ENCODE results near the gene GIMAP2. TPM values are rescaled to one million over a fixed set of nuclear protein-coding genes. Genes with fewer than 3 reads are reported as not detected.

Gene GIMAP2
- total RNA-seq, 1 experiment from 2014 or later: not detected

GRCh38 chr7:150733482-150734095 is 48.1 kb downstream of the GIMAP2 start:
- no peak for DNase-seq
- Histone ChIP-seq H3K4me3 (ENCODE audit: insufficient read depth, low read depth, low read length) (no peak overlapping the region), H3K27me3 (ENCODE audit: control insufficient read depth, insufficient read depth, low read length) (peaks cover 88% of the 10 kb centered on the region), H3K36me3 (replicated peaks; ENCODE audit: control insufficient read depth, insufficient read depth, low read length) (no peaks in the 10 kb centered on the region)

- no peak for DNase-seq
- Histone ChIP-seq H3K36me3 (replicated peaks; ENCODE audit: control insufficient read depth, insufficient read depth, low read length) (no peaks in the 10 kb centered on the region), H3K4me3 (ENCODE audit: insufficient read depth, low read depth, low read length) (no peak overlapping the region), H3K27me3 (ENCODE audit: control insufficient read depth, insufficient read depth, low read length) (peaks cover 92% of the 10 kb centered on the region)
These were observed 48.7 kb downstream of the GIMAP2 start for GRCh38 chr7:150734254-150734653.

GRCh38 chr7:150735596-150736358 is 50.3 kb downstream of the GIMAP2 start:
- H3K36me3 ChIP-seq (replicated peaks; ENCODE audit: control insufficient read depth, insufficient read depth, low read length): no peaks in the 10 kb centered on the region
- DNase-seq: peak; percentile 73
- peaks cover 96% of the 10 kb centered on the region for H3K27me3 ChIP-seq (ENCODE audit: control insufficient read depth, insufficient read depth, low read length)
- no peak overlapping the region for H3K4me3 ChIP-seq (ENCODE audit: insufficient read depth, low read depth, low read length)

GRCh38 chr7:150736864-150737263 is 51.4 kb downstream of the GIMAP2 start:
- Histone ChIP-seq H3K4me3 (ENCODE audit: insufficient read depth, low read depth, low read length) (no peak overlapping the region), H3K36me3 (replicated peaks; ENCODE audit: control insufficient read depth, insufficient read depth, low read length) (no peaks in the 10 kb centered on the region), H3K27me3 (ENCODE audit: control insufficient read depth, insufficient read depth, low read length) (peaks cover 96% of the 10 kb centered on the region)
- no peak for DNase-seq

- no peak within 1 kb of the TSS for H3K4me3 ChIP-seq (ENCODE audit: insufficient read depth, low read depth, low read length)
- H3K36me3 ChIP-seq (replicated peaks; ENCODE audit: control insufficient read depth, insufficient read depth, low read length): no peaks in the 10 kb centered on the region
- peaks cover 95% of the 10 kb centered on the region for H3K27me3 ChIP-seq (ENCODE audit: control insufficient read depth, insufficient read depth, low read length)
- DNase-seq: no peak
These were observed 52.0 kb downstream of the GIMAP2 start, which contains the start of gene GIMAP5 for GRCh38 chr7:150737265-150738055. TSS of gene GIMAP5 (plus strand) at chr7:150737418. CDS start at chr7:150740885, 3,467 bp downstream.

- H3K27me3 ChIP-seq (ENCODE audit: control insufficient read depth, insufficient read depth, low read length): peaks cover 95% of the 10 kb centered on the region
- H3K4me3 ChIP-seq (ENCODE audit: insufficient read depth, low read depth, low read length): no peak overlapping the region
- H3K36me3 ChIP-seq (replicated peaks; ENCODE audit: control insufficient read depth, insufficient read depth, low read length): no peaks in the 10 kb centered on the region
These were observed 52.6 kb downstream of the GIMAP2 start for GRCh38 chr7:150738092-150738491.

GRCh38 chr7:150738591-150739001 is 53.1 kb downstream of the GIMAP2 start:
- Histone ChIP-seq H3K36me3 (replicated peaks; ENCODE audit: control insufficient read depth, insufficient read depth, low read length) (no peaks in the 10 kb centered on the region), H3K27me3 (ENCODE audit: control insufficient read depth, insufficient read depth, low read length) (peaks cover 95% of the 10 kb centered on the region), H3K4me3 (ENCODE audit: insufficient read depth, low read depth, low read length) (no peak overlapping the region)
- no peak for DNase-seq

More at GRCh38 chr7:150738092-150738491, 52.6 kb downstream of the GIMAP2 start:
- DNase-seq: no peak

- H3K27me3 ChIP-seq (ENCODE audit: control insufficient read depth, insufficient read depth, low read length): peaks cover 95% of the 10 kb centered on the region
- DNase-seq: no peak
- H3K4me3 ChIP-seq (ENCODE audit: insufficient read depth, low read depth, low read length): no peak overlapping the region
These were observed 53.5 kb downstream of the GIMAP2 start for GRCh38 chr7:150739033-150739432.

GRCh38 chr7:150740053-150740452 is 54.5 kb downstream of the GIMAP2 start:
- Histone ChIP-seq H3K27me3 (ENCODE audit: control insufficient read depth, insufficient read depth, low read length) (peaks cover 95% of the 10 kb centered on the region), H3K4me3 (ENCODE audit: insufficient read depth, low read depth, low read length) (no peak overlapping the region), H3K36me3 (replicated peaks; ENCODE audit: control insufficient read depth, insufficient read depth, low read length) (no peaks in the 10 kb centered on the region)
- no peak for DNase-seq

More at GRCh38 chr7:150739033-150739432, 53.5 kb downstream of the GIMAP2 start:
- H3K36me3 ChIP-seq (replicated peaks; ENCODE audit: control insufficient read depth, insufficient read depth, low read length): no peaks in the 10 kb centered on the region

GRCh38 chr7:150742286-150742968 is 56.9 kb downstream of the GIMAP2 start:
- Histone ChIP-seq H3K27me3 (ENCODE audit: control insufficient read depth, insufficient read depth, low read length) (peaks cover 94% of the 10 kb centered on the region), H3K4me3 (ENCODE audit: insufficient read depth, low read depth, low read length) (no peak overlapping the region), H3K36me3 (replicated peaks; ENCODE audit: control insufficient read depth, insufficient read depth, low read length) (no peaks in the 10 kb centered on the region)
- no peak for DNase-seq

Other genes with a start within 250 kb of the GIMAP2 start
- not detected in 2 replicates for gene GIMAP8, start 235.1 kb upstream of the GIMAP2 start, total RNA-seq (2014; rRNA removed; shearing (Covaris generic))
- gene GIMAP7, start 170.8 kb upstream of the GIMAP2 start, total RNA-seq (2014; rRNA removed; shearing (Covaris generic)): not detected in 2 replicates
- not detected in 2 replicates for gene GIMAP4, start 118.3 kb upstream of the GIMAP2 start, total RNA-seq (2014; rRNA removed; shearing (Covaris generic))
- gene GIMAP6, start 53.3 kb upstream of the GIMAP2 start, total RNA-seq (2014; rRNA removed; shearing (Covaris generic)): not detected in 2 replicates
- not detected in 2 replicates for gene GIMAP1, start 30.9 kb downstream of the GIMAP2 start, total RNA-seq (2014; rRNA removed; shearing (Covaris generic))
- gene GIMAP5, start 51.7 kb downstream of the GIMAP2 start, total RNA-seq (2014; rRNA removed; shearing (Covaris generic)): not detected in 2 replicates
- 0.37 and 0.80 TPM in 2 replicates for gene TMEM176B, start 114.7 kb downstream of the GIMAP2 start, total RNA-seq (2014; rRNA removed; shearing (Covaris generic))
- not detected in 2 replicates for gene TMEM176A, start 115.1 kb downstream of the GIMAP2 start, total RNA-seq (2014; rRNA removed; shearing (Covaris generic))
- not detected in 2 replicates for gene AOC1, start 166.8 kb downstream of the GIMAP2 start, total RNA-seq (2014; rRNA removed; shearing (Covaris generic))